ENCODE data around the gene SLC4A1AP.
"Not testable (repeated sequence)": the region's sequence is repeated elsewhere in the genome, so short reads cannot be mapped to it uniquely, and the experiment has no call there.

Gene SLC4A1AP, protein sequence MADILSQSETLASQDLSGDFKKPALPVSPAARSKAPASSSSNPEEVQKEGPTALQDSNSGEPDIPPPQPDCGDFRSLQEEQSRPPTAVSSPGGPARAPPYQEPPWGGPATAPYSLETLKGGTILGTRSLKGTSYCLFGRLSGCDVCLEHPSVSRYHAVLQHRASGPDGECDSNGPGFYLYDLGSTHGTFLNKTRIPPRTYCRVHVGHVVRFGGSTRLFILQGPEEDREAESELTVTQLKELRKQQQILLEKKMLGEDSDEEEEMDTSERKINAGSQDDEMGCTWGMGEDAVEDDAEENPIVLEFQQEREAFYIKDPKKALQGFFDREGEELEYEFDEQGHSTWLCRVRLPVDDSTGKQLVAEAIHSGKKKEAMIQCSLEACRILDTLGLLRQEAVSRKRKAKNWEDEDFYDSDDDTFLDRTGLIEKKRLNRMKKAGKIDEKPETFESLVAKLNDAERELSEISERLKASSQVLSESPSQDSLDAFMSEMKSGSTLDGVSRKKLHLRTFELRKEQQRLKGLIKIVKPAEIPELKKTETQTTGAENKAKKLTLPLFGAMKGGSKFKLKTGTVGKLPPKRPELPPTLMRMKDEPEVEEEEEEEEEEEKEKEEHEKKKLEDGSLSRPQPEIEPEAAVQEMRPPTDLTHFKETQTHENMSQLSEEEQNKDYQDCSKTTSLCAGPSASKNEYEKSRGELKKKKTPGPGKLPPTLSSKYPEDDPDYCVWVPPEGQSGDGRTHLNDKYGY

DNA sequence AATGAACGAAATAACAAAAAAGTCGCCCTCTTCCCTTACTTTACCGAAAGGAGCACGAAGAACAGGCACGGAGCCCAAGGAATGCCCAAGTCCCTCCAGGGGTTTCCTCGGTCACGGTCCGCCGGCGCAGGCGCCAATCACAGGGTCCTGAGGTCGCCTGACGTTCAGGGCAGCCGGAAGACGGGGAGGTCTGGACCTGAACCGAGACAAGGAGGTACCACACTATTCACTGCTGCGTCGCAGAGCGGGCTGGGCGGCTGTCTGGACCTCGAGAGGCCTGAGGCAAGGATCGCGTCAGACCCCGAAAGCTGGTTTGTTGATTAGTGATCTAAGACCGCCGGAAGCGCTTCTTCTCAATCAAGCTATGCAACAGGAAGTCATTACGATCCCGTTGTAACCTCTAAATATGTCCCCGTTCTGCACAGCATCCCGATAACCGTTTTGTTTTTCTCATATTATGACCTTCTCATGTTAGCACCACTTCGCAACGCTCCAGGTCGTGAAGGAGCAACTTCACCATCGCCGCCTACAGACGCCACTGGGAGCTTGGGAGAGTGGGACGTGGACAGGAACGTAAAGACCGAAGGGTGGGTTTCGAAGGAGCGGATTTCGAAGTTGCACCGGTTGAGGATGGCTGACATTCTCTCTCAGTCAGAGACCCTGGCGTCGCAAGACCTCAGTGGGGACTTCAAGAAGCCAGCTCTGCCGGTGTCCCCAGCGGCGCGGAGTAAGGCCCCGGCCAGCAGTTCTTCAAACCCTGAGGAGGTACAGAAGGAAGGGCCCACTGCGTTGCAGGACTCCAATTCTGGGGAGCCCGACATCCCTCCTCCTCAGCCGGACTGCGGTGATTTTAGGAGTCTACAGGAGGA lies at the start of gene SLC4A1AP, which contains the start of gene SUPT7L:
Gene SLC4A1AP, plus strand, starts transcription at position 605 of the 869 bp plus-strand sequence. Its CDS starts 26 bp downstream, at position 631.
Gene SUPT7L, minus strand, starts transcription at position 330 of the 869 bp plus-strand sequence. CDS start 1,422 bp downstream, outside the sequence.
- DNase-seq (ENCODE audit: low read depth in 2 of 2) = peak; percentile 68 to 70

DNA sequence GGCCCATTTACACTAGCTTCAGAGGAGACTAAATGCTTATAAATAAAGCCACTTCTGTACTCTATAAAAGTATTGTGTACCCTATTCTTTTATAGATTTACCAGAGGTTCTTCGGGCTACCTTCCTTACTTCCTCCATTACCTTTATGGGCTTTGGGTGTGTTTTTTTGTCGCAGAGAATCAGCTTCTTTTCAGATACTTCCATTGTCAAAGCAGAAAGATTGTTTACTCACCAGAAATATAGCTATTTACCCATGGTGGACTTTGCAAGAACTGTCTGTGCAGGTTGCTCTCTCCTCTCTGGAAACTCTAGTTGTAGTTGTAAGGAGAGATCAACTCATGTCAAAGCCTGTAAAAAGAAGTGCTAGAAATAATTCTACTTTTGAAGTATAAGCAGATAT lies 49.7 kb upstream of the SLC4A1AP start:
- DNase-seq (ENCODE audit: low read depth in 2 of 2) = no peak

DNA sequence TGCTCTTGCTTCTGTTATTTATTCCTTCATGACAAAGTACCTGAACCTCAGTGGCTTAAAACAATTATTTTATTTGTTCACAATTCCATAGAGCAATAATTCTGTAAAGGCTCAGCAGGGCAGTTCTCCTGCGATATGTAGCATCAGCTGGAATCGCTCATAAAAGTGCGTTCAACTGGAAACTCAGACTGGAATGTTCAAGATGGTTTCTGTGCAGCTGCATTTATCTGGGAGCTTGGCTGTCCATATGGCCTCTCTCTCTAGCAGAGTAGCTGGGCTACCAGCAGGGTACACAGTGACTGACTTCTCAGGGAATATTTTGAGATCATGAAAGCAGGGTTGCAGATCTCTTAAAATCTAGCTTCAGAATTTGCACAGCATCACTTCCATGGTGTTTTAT lies 48.4 kb upstream of the SLC4A1AP start:
- DNase-seq (ENCODE audit: low read depth in 2 of 2) = no peak

GRCh38 chr2:27621524-27621923 lies 42.2 kb upstream of the SLC4A1AP start:
- no peak for DNase-seq (ENCODE audit: low read depth in 2 of 2)

- DNase-seq (ENCODE audit: low read depth in 2 of 2) = peak; percentile 81 to 84
Measured at GRCh38 chr2:27622921-27623384, 40.7 kb upstream of the SLC4A1AP start.

GRCh38 chr2:27624943-27625342 lies 38.7 kb upstream of the SLC4A1AP start:
- DNase-seq (ENCODE audit: low read depth in 2 of 2) = no peak

DNA sequence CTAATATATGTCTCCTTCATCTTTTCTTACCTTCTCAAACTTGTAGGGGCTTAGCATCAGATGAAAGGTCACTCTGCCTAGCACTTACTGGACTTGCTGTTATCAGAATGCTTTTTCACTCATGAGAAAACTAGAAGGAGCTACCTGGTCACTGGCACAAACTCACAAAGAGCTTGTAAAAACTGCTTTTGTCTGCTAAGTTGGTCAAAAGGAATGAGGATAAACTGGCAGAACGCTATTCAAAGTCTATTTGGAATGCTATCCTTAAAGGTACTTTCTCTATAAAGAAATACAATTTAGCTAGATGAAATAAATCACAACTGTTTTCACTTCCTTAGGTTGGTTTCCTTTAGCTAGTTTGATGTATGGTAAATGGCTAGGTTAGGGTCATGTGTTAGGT lies 37.4 kb upstream of the SLC4A1AP start:
- DNase-seq (ENCODE audit: low read depth in 2 of 2) = not testable (repeated sequence)

DNA sequence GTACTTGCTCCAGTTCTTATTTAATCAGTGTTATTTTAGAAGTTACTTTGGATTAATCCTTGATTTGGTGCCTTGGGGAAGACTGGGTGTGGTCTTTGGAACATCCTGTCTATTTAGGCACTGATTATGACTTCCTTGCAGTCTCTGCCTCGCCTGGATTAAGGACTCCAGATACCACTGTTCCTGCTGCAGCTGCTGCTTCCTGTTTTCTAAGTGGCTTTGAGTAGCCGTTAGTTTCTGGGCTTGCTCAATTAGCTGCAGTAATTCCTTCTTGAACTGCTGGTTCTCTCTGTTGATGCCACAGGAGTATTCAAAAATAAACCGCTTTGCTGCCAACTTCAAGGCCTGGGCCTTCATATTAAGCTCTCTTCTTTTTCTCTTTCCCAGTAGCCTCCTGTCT lies 36.8 kb upstream of the SLC4A1AP start:
- not testable (repeated sequence) for DNase-seq (ENCODE audit: low read depth in 2 of 2)

GRCh38 chr2:27627963-27628766 lies 35.5 kb upstream of the SLC4A1AP start:
- DNase-seq (ENCODE audit: low read depth in 2 of 2) = peak; percentile 42

- peak; percentile 68 to 69 for DNase-seq (ENCODE audit: low read depth in 2 of 2)
Measured at GRCh38 chr2:27628767-27629709, 34.7 kb upstream of the SLC4A1AP start, which contains the start of the genes CCDC121 and GPN1. CCDC121 (minus strand) TSS chr2:27629012; CDS start chr2:27627799, 1,213 bp downstream. GPN1 (plus strand) TSS chr2:27629050; CDS start chr2:27629059, 9 bp downstream.

GRCh38 chr2:27630257-27630656 lies 33.4 kb upstream of the SLC4A1AP start:
- DNase-seq (ENCODE audit: low read depth in 2 of 2) = not testable (repeated sequence)

- no peak for DNase-seq (ENCODE audit: low read depth in 2 of 2)
Measured at GRCh38 chr2:27634291-27634690, 29.4 kb upstream of the SLC4A1AP start.

GRCh38 chr2:27636766-27637165 lies 26.9 kb upstream of the SLC4A1AP start:
- no peak for DNase-seq (ENCODE audit: low read depth in 2 of 2)

DNA sequence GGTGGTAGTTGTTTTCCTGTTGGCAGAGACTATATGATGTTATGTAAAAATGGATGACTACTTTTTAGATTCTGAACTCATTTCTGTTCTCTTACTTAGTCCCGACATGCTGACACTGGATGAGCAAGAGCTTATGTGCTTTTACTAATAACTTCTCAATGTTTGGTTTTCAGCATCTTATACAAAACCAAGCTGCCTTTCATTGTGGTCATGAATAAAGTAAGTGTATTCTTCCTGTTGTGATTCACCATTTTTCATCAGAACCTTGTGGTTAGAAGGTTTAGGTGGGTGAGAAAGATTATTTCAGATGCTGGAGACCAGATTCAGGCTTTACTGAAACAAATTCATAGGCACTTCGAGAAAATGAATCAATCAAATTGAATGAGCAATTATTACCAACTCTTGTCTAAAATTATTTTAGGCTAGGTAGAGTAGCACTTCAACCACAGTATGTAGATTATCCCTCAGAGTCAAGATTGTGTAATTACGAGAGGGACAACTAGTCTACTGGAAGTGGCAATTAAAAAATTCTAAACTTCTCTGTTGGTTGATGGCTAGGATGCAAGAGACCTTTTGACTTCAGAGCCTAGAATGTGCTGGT lies 25.6 kb upstream of the SLC4A1AP start:
- DNase-seq (ENCODE audit: low read depth in 2 of 2) = peak; percentile 66 to 69

DNA sequence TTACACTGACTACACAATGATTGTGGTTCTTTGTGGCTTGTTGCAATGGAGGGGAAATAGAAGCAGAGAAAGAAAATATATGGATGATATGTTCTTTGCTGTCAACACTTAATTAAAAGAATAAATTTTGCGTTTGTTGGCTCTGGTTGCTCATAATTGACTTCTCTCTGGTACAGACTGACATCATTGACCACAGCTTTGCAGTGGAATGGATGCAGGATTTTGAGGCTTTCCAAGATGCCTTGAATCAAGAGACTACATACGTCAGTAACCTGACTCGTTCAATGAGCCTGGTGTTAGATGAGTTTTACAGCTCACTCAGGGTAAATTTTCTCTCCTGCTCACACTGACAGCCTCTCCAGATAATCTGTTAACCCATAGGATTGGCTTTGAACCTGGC lies 25.0 kb upstream of the SLC4A1AP start:
- peak; percentile 87 to 88 for DNase-seq (ENCODE audit: low read depth in 2 of 2)

- no peak for DNase-seq (ENCODE audit: low read depth in 2 of 2)
Measured at GRCh38 chr2:27640722-27641245, 22.9 kb upstream of the SLC4A1AP start.

DNA sequence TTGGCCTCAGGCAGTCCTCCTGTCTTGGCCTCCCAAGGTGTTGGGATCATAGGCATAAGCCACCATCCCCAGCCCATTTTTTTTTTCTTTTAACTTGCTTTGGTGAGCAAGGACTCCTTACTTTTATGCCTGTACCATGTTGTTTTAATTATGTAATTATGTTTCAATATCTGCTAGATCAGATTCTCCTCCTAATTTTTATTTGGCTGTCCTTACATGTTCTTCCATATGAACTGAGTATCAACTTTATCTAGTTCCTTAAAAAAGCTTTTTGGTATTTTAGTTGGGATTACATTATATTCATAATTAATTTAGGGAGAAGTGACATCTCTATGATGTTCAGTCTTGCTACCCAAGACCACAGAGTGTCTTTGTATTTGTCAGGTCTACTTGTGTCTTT lies 18.5 kb upstream of the SLC4A1AP start:
- no peak for DNase-seq (ENCODE audit: low read depth in 2 of 2)

- no peak for DNase-seq (ENCODE audit: low read depth in 2 of 2)
Measured at GRCh38 chr2:27647289-27647688, 16.4 kb upstream of the SLC4A1AP start.

DNA sequence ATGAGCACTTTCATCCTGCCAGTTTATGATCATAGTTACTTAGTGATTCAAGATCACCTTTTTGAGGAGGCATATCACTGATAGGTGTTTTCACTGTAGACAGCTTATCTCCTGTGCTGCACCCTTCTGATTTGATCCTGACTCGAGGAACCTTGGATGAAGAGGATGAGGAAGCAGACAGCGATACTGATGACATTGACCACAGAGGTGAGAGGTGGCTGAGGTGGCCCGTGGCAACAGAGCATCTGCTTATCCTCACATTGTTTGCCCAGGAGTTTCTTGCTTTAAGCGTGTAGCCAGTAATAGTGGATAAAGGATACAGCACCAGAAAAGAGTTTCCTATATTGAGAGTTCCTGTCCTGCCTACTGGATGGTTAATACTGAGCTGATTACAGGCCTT lies 16.0 kb upstream of the SLC4A1AP start:
- no peak for DNase-seq (ENCODE audit: low read depth in 2 of 2)

All from fibroblast of skin of left biceps (primary cell).